Retinal pigment epithelial cell (primary cell): ENCODE data around the gene USP7.

Experiments
- DNase-seq: peaks from one replicate; pipeline ENCODE4 v3.0.0-alpha.2; 2010; ENCODE audit warnings: low read depth
- H3K4me3 ChIP-seq: 2 replicates; pipeline ENCODE4 v1.5.1; 2011; ENCODE audit warnings: mild to moderate bottlenecking, low read length, control low read depth, moderate library complexity
- CTCF ChIP-seq: conservative IDR thresholded peaks from 2 replicates; pipeline ENCODE4 v1.5.1; 2011; ENCODE audit warnings: low read depth, low read length, control low read depth, inconsistent platforms

Gene USP7

GRCh38 chr16:8951447-8952280 is 12.0 kb downstream of the USP7 start:
- H3K4me3 ChIP-seq, result no peak overlapping the region
- no peak for TF ChIP-seq CTCF
- DNase-seq, result no peak

GRCh38 chr16:8950580-8951077 is 13.1 kb downstream of the USP7 start:
- no peak for TF ChIP-seq CTCF
- H3K4me3 ChIP-seq, result no peak overlapping the region

GRCh38 chr16:8949536-8950418 is 13.9 kb downstream of the USP7 start:
- no peak for DNase-seq
- no peak for TF ChIP-seq CTCF
- no peak overlapping the region for H3K4me3 ChIP-seq

More at GRCh38 chr16:8950580-8951077, 13.1 kb downstream of the USP7 start:
- no peak for DNase-seq

- no peak overlapping the region for H3K4me3 ChIP-seq
- no peak for TF ChIP-seq CTCF
- no peak for DNase-seq
Measured at GRCh38 chr16:8948831-8949230, 14.9 kb downstream of the USP7 start.

GRCh38 chr16:8948069-8948593 is 15.6 kb downstream of the USP7 start:
- H3K4me3 ChIP-seq, result no peak overlapping the region
- TF ChIP-seq CTCF, result no peak
- DNase-seq, result no peak

- no peak for TF ChIP-seq CTCF
- H3K4me3 ChIP-seq, result no peak overlapping the region
- DNase-seq, result no peak
Measured at GRCh38 chr16:8946544-8946943, 17.2 kb downstream of the USP7 start.
